HCT116 (cell line): ENCODE measurements around the gene MIPEP. TPM values are rescaled to one million over a fixed set of nuclear protein-coding genes. Genes with fewer than 3 reads are reported as not detected.

Source experiments
- ATAC-seq: fragments of 200-7000 bp; cut with Tn5 transposase; 2 replicates; pipeline ENCODE4 v1.9.1; 2020; ENCODE audit warnings: mild to moderate bottlenecking, moderate library complexity
- BruUV-seq: library from RNA; stranded (reverse); fragments of 400-500 nt; replicated peaks from 2 replicates; lab custom pipeline; 2021; lab: Mats Ljungman, UMichigan
- CTCF ChIA-PET: fragments of 300-600 bp; sonication (Branson Sonifier 250); formaldehyde crosslinking; loops from one replicate; lab custom pipeline; 2021; ENCODE audit warnings: antibody characterized with exemption; lab: Charles Lee
- POLR2A ChIA-PET: fragments of 300-600, 350-600 bp; sonication (Branson Sonifier 250); formaldehyde crosslinking; loops from one replicate; lab custom pipeline; 2021; ENCODE audit warnings: antibody characterized with exemption; lab: Charles Lee
- RAD21 ChIA-PET, 2 experiments: fragments of 300-600 bp; sonication (Branson Sonifier 250); formaldehyde crosslinking; loops; one replicate each; lab custom pipeline; 2023; ENCODE audit warnings: low total read pairs in 2 of 2; ENCODE audit not compliant: uncharacterized antibody in 2 of 2, unreplicated experiment in 2 of 2, low non-redundant PET in 1 of 2; lab: Charles Lee
- DNase-seq: peaks from one replicate; pipeline ENCODE4 v3.0.0-alpha.2; 2010; ENCODE audit warnings: low read depth, low spot score
- H2AFZ ChIP-seq: fragments of 200-600 bp; shearing (Covaris generic), sonication (generic); 2 replicates; pipeline ENCODE4 v1.6.1; 2017; ENCODE audit warnings: low read depth, mixed run types, mixed read lengths, antibody characterized with exemption, low read length; ENCODE audit not compliant: poor library complexity, severe bottlenecking
- H3K27ac ChIP-seq: 2 replicates; pipeline ENCODE4 v1.5.1; 2012; ENCODE audit warnings: low read depth, low read length
- H3K27me3 ChIP-seq: fragments of 200-600 bp; sonication (generic); 2 replicates; pipeline ENCODE4 v1.6.1; 2016; ENCODE audit warnings: mixed run types, low read length, mixed read lengths; ENCODE audit not compliant: insufficient read depth
- H3K36me3 ChIP-seq, 2 experiments: fragments of 200-500 bp in 1 of 2; fragments of 200-600 bp in 1 of 2; sonication (Bioruptor generic) in 1 of 2; sonication (generic) in 1 of 2; 2 replicates each; pipeline versions ENCODE4 v1.5.1 to v1.6.1; 2014 to 2016; ENCODE audit warnings: low read length in 2 of 2, inconsistent platforms in 1 of 2, mixed read lengths in 1 of 2, mixed run types in 1 of 2; ENCODE audit not compliant: insufficient read depth in 2 of 2, control insufficient read depth in 1 of 2
- H3K4me1 ChIP-seq, 2 experiments: fragments of 200-600 bp in 1 of 2; sonication (generic) in 1 of 2; 2 replicates each; pipeline versions ENCODE4 v1.5.1 to v1.6.1; 2012 to 2017; ENCODE audit warnings: low read length in 2 of 2, inconsistent platforms in 1 of 2, mild to moderate bottlenecking in 1 of 2, mixed read lengths in 1 of 2, mixed run types in 1 of 2, moderate library complexity in 1 of 2; ENCODE audit not compliant: insufficient read depth in 2 of 2, control insufficient read depth in 1 of 2
- H3K4me2 ChIP-seq: fragments of 200-600 bp; sonication (generic); 2 replicates; pipeline ENCODE4 v1.6.1; 2017; ENCODE audit warnings: mixed run types, low read length, mixed read lengths
- H3K4me3 ChIP-seq, 2 experiments: fragments of 200-600 bp in 1 of 2; sonication (generic) in 1 of 2; replicated peaks in 1 of 2; 2 replicates each; pipeline ENCODE4 v1.5.1; 2011 to 2016; ENCODE audit warnings: low read length in 2 of 2, control low read depth in 1 of 2, low read depth in 1 of 2, mild to moderate bottlenecking in 1 of 2, mixed read lengths in 1 of 2, mixed run types in 1 of 2
- H3K79me2 ChIP-seq: fragments of 200-600 bp; sonication (generic); 2 replicates; pipeline ENCODE4 v1.6.1; 2017; ENCODE audit warnings: mild to moderate bottlenecking, mixed run types, low read length, moderate library complexity, mixed read lengths; ENCODE audit not compliant: insufficient read depth
- H3K9ac ChIP-seq: fragments of 200-600 bp; sonication (generic); 2 replicates; pipeline ENCODE4 v1.6.1; 2016; ENCODE audit warnings: low read length, mixed read lengths
- H3K9me2 ChIP-seq: fragments of 200-600 bp; sonication (generic), shearing (Covaris generic); 2 replicates; pipeline ENCODE4 v1.6.1; 2017; ENCODE audit warnings: mixed run types, mild to moderate bottlenecking, moderate library complexity; ENCODE audit not compliant: insufficient read depth
- H3K9me3 ChIP-seq, 2 experiments: fragments of 200-500 bp in 1 of 2; fragments of 200-600 bp in 1 of 2; sonication (Bioruptor generic) in 1 of 2; sonication (generic) in 1 of 2; 2 replicates each; pipeline ENCODE4 v1.6.1; 2014 to 2017; ENCODE audit warnings: low read length in 2 of 2, mixed read lengths in 2 of 2, inconsistent platforms in 1 of 2, low read depth in 1 of 2, mild to moderate bottlenecking in 1 of 2, mixed run types in 1 of 2, moderate library complexity in 1 of 2; ENCODE audit not compliant: control insufficient read depth in 1 of 2, insufficient read depth in 1 of 2
- H4K20me1 ChIP-seq: fragments of 200-600 bp; sonication (generic), shearing (Covaris generic); 2 replicates; pipeline ENCODE4 v1.6.1; 2017; ENCODE audit warnings: mixed run types, mild to moderate bottlenecking, moderate library complexity; ENCODE audit not compliant: insufficient read depth
- EGR1 ChIP-seq: IDR thresholded peaks from 2 replicates; pipeline ENCODE4 v1.6.1; 2012; ENCODE audit warnings: low read depth
- ELF1 ChIP-seq: IDR thresholded peaks from 2 replicates; pipeline ENCODE4 v1.6.1; 2012; ENCODE audit warnings: low read depth, borderline replicate concordance
- EZH2 ChIP-seq: fragments of 200-600 bp; sonication (generic); IDR thresholded peaks from 2 replicates; pipeline ENCODE4 v1.6.1; 2017; ENCODE audit warnings: antibody characterized with exemption, mixed run types
- MAX ChIP-seq: IDR thresholded peaks from 2 replicates; pipeline ENCODE4 v1.6.1; 2012
- RAD21 ChIP-seq: IDR thresholded peaks from 2 replicates; pipeline ENCODE4 v1.6.1; 2012; ENCODE audit warnings: low read depth, mild to moderate bottlenecking
- REST ChIP-seq: IDR thresholded peaks from 2 replicates; pipeline ENCODE4 v1.6.1; 2012; ENCODE audit warnings: low read depth
- SIN3A ChIP-seq: IDR thresholded peaks from 2 replicates; pipeline ENCODE4 v1.6.1; 2012; ENCODE audit warnings: low read depth
- SRF ChIP-seq: IDR thresholded peaks from 2 replicates; pipeline ENCODE4 v1.6.1; 2012; ENCODE audit warnings: low read depth
- ZBTB33 ChIP-seq: IDR thresholded peaks from 2 replicates; pipeline ENCODE4 v1.6.1; 2011; ENCODE audit warnings: mild to moderate bottlenecking, low read length, moderate library complexity; ENCODE audit not compliant: insufficient replicate concordance; ENCODE audit errors: extremely low read depth
- intact Hi-C: fragments of 100-400 bp; cut with micrococcal nuclease; formaldehyde crosslinking; loops from 2 replicates; pipeline ENCODE4 v1.10.0; 2022
- total RNA-seq: library from RNA; stranded (reverse); gene quantifications from one replicate; pipeline ENCODE4 v1.2.1, GENCODE V29; 2021; ENCODE audit not compliant: unreplicated experiment

MIPEP gene
- total RNA-seq, 1 experiment from 2014 or later: 33.3 TPM

- Histone ChIP-seq H3K9me3 (no peaks in the 10 kb centered on the region), H4K20me1 (no peaks in the 10 kb centered on the region), H3K79me2 (no peaks in the 10 kb centered on the region), H3K27ac (no peak overlapping the region), H3K4me2 (no peak overlapping the region), H3K36me3 (no peaks in the 10 kb centered on the region), H3K9me2 (no peaks in the 10 kb centered on the region), H3K4me3 (no peak overlapping the region), H3K4me1 (no peaks in the 10 kb centered on the region), H2AFZ (no peak overlapping the region), H3K9ac (no peak overlapping the region), H3K27me3 (no peaks in the 10 kb centered on the region)
- ChIA-PET POLR2A (no interaction called here), RAD21 (no interaction called here), CTCF (no interaction called here)
- TF ChIP-seq SRF: no peak
- TF ChIP-seq ELF1: no peak
- TF ChIP-seq EZH2: no peak
- TF ChIP-seq EGR1: no peak
- TF ChIP-seq SIN3A: no peak
- TF ChIP-seq REST: no peak
- TF ChIP-seq RAD21: no peak
- no peak for TF ChIP-seq MAX
- no peak for TF ChIP-seq ZBTB33
- ATAC-seq (no peak), DNase-seq (no peak)
- intact Hi-C loops: no loop called here
- no TSS peak for BruUV-seq
These were observed 187.6 kb downstream of the MIPEP start for GRCh38 chr13:23701636-23702035.
